Progenitor cell of endocrine pancreas (in vitro differentiated cells): ENCODE data around the gene HES3. TPM values are rescaled to one million over a fixed set of nuclear protein-coding genes. Genes with fewer than 3 reads are reported as not detected.

Source experiments
- DNase-seq: peaks from one replicate; pipeline ENCODE4 v3.0.0; 2021; ENCODE audit warnings: low spot score; ENCODE audit not compliant: unreplicated experiment
- H3K27ac Mint-ChIP-seq: 2 replicates; pipeline ENCODE4 v1.8.0; 2021; ENCODE audit warnings: mild to moderate bottlenecking, moderate library complexity, mixed read lengths
- H3K27me3 Mint-ChIP-seq: 2 replicates; pipeline ENCODE4 v1.8.0; 2021; ENCODE audit warnings: mixed read lengths
- H3K36me3 Mint-ChIP-seq: 2 replicates; pipeline ENCODE4 v1.8.0; 2022; ENCODE audit warnings: mixed read lengths; ENCODE audit not compliant: insufficient read depth
- H3K4me1 Mint-ChIP-seq: 2 replicates; pipeline ENCODE4 v1.8.0; 2021; ENCODE audit warnings: low read depth, mixed read lengths
- H3K4me3 Mint-ChIP-seq: 2 replicates; pipeline ENCODE4 v1.8.0; 2021; ENCODE audit warnings: low read depth, mild to moderate bottlenecking, moderate library complexity, mixed read lengths
- H3K9me3 Mint-ChIP-seq: 2 replicates; pipeline ENCODE4 v1.8.0; 2021; ENCODE audit warnings: low read depth, mixed read lengths
- total RNA-seq: library from RNA; stranded (reverse); gene quantifications from 2 replicates; pipeline ENCODE4 v1.2.1, GENCODE V29; 2021
- TF ChIP-seq, protein P1 (sequence below): fragments of 200-600 bp; sonication (generic); IDR thresholded peaks from one replicate; pipeline ENCODE4 v1.5.0; 2021; ENCODE audit warnings: antibody characterized with exemption, mild to moderate bottlenecking; ENCODE audit not compliant: unreplicated experiment

HES3 gene
- total RNA-seq, 1 donor from 2014 or later = not detected

DNA sequence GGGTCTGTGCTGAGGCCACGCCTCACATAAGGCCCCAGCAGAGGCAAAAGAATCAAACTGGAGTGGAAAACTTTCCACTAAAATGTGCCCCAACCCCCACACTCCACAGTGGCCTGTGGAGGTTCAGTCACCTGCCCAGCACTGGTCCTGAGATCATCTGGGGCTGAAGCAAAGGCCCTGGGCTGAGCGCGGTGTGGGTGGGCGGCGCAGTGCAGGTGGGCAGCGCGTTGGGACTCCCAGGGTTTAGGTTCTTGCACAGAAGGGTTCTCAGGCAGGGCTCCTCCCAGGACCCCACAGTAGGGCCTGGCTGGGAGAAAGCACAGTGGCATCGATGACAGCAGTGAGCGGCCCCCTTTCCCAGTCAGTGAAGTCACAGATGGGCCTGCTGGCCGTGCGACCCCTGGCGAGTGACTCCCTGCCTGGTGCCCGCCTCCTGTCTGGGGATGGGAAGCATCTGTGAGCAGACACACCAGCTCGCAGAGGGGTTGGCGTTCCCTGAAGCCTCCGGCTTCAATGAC, 30.7 kb downstream of the HES3 start:
- no peak overlapping the region for H3K4me3 Mint-ChIP-seq

DNA sequence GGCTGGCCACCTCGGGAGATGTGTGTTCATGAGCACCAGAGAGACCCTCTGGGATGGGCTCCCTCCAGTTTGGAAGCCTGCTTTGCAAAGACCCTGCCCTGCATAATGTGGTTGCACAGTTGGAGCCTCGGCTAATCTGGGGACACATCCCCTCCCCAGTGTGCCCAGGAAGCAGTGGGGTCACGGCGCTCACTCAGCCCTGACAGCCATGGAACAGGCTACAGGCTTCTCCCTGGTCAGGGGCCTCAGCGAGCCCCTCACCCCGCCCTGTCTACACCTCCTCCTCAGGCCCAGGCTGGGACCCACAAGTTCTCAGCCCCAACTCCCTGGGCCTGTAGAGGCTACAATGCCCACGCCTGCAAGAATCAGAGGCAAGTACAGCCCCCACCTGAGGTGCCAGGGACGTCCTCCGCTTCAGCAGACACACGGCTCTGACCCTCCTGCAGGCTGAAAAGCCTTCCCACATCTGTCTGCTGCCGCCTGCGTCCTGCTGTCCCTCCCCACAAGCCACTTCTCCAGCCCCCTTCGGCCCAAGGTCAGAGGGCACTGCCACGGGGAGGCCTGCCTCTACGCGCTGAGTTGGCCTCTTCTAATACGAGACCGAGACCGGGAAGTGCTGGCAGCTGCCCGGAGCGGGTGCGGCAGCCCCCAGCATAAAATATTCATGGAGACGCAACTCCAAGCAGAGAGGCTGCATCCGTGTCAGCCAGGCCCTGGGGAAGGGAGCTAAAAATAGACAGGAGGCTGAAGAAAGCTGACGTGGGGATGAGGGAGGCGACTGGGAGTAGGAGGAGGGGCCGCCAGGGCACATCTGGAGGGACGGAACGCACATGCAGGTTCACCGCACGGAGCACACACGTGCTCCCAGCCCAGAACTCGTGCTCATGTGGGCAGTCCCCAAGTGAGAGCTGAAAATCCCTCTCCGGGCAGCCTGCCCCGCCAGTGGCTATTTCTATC, 32.1 kb downstream of the HES3 start:
- no peaks in the 10 kb centered on the region for H3K36me3 Mint-ChIP-seq
- H3K4me1 Mint-ChIP-seq = peaks cover 4% of the 10 kb centered on the region
- DNase-seq = no peak
- TF ChIP-seq, protein P1, sequence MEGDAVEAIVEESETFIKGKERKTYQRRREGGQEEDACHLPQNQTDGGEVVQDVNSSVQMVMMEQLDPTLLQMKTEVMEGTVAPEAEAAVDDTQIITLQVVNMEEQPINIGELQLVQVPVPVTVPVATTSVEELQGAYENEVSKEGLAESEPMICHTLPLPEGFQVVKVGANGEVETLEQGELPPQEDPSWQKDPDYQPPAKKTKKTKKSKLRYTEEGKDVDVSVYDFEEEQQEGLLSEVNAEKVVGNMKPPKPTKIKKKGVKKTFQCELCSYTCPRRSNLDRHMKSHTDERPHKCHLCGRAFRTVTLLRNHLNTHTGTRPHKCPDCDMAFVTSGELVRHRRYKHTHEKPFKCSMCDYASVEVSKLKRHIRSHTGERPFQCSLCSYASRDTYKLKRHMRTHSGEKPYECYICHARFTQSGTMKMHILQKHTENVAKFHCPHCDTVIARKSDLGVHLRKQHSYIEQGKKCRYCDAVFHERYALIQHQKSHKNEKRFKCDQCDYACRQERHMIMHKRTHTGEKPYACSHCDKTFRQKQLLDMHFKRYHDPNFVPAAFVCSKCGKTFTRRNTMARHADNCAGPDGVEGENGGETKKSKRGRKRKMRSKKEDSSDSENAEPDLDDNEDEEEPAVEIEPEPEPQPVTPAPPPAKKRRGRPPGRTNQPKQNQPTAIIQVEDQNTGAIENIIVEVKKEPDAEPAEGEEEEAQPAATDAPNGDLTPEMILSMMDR = no peak
- no peak overlapping the region for H3K27ac Mint-ChIP-seq
- H3K4me3 Mint-ChIP-seq = no peak overlapping the region
- H3K27me3 Mint-ChIP-seq = no peaks in the 10 kb centered on the region
- no peaks in the 10 kb centered on the region for H3K9me3 Mint-ChIP-seq

More for the DNA sequence above, 30.7 kb downstream of the HES3 start:
- H3K9me3 Mint-ChIP-seq = no peaks in the 10 kb centered on the region
- H3K27ac Mint-ChIP-seq = no peak overlapping the region
- no peaks in the 10 kb centered on the region for H3K36me3 Mint-ChIP-seq
- DNase-seq = no peak
- H3K4me1 Mint-ChIP-seq = peaks cover 16% of the 10 kb centered on the region
- no peaks in the 10 kb centered on the region for H3K27me3 Mint-ChIP-seq
- TF ChIP-seq, protein P1 = no peak

DNA sequence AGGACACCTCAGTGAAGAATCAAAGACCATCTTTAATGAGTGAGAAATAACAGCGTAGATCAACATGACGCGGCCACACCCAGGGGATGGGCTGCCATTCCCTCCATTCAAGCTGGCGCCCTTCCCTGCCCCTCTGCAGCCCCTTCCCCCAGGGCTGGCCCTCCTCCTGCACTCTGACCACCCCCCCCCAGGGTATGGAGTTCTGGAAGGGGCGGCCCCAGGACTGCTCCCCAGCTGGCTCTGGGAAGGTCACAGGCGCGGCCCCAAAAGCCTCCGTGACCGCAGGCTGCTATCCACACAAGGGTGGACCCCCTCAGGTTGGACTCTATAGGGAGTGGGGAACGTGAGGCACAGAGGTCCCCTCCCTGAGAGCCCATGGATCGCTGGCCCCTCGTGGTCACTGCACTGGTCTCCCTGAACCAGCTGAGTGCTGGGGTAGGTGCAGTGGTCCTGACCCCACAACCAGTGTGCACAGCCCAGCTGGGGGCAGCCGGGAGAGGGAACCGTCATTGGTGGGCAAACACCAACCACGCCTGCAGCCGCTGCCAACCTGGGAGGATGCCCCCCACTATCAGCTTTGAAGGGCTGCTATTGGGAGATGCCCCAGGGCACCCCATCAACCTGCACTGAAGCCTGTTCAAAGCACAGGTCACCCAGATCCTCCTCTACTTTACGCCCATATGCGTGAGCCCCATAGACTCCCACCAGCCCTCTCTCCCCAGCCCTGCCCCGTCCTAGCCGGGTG, 33.0 kb downstream of the HES3 start:
- Mint-ChIP-seq H3K4me1 (no peaks in the 10 kb centered on the region), H3K27ac (no peak overlapping the region), H3K27me3 (no peaks in the 10 kb centered on the region), H3K9me3 (no peaks in the 10 kb centered on the region), H3K4me3 (no peak overlapping the region), H3K36me3 (no peaks in the 10 kb centered on the region)
- no peak for DNase-seq
- TF ChIP-seq, protein P1 = no peak

DNA sequence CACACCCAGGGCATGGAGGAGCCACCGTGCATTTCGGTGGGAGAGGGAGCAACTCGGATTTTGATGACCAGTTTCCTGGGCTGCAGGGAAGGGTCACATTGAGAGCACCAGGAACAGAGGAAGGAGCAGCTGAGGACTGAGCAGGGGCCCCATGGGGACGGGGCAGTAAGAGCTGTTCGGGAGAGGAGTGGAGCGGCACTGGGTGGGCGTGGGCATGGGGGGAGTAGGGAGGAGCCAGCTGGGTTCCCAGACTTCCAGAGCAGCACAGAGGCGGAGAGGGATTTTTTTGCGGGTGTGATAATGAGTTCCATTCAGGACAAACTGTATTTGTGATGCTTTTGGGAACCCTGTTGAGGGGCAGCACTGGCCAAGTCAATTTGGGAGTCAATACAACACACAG, 34.3 kb downstream of the HES3 start:
- no peaks in the 10 kb centered on the region for H3K9me3 Mint-ChIP-seq
- no peak overlapping the region for H3K4me3 Mint-ChIP-seq
- no peak for DNase-seq
- H3K4me1 Mint-ChIP-seq = no peaks in the 10 kb centered on the region
- H3K27ac Mint-ChIP-seq = no peak overlapping the region
- no peaks in the 10 kb centered on the region for H3K27me3 Mint-ChIP-seq
- TF ChIP-seq, protein P1 = no peak
- no peaks in the 10 kb centered on the region for H3K36me3 Mint-ChIP-seq

DNA sequence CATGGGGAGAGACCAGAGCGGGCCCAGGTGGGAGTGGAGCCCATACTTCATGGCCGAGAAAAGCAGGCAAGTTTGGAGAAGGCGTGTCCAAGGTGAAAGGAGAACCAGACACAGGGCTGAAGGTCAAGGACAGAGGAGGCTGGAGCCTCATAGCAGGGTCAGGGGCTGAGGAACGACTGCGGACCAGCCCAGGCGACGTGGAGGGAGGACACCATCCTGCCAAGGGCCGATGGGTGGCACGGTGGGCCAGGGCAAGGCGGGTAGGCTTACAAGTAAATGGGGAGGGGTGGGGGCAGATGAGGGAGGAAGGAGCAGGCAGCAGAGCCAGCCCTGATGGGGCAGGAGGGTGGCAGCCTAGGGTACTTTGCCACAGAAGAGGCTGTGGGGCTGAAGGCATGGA, 35.1 kb downstream of the HES3 start:
- Mint-ChIP-seq H3K9me3 (no peaks in the 10 kb centered on the region), H3K4me3 (no peak overlapping the region), H3K27ac (no peak overlapping the region), H3K27me3 (no peaks in the 10 kb centered on the region), H3K4me1 (no peaks in the 10 kb centered on the region), H3K36me3 (no peaks in the 10 kb centered on the region)
- TF ChIP-seq, protein P1 = no peak
- DNase-seq = no peak
